Neural cell (in vitro differentiated cells): ENCODE measurements around the gene KDM4B. TPM values are rescaled to one million over a fixed set of nuclear protein-coding genes. Genes with fewer than 3 reads are reported as not detected.
"Not testable (repeated sequence)": the region's sequence is repeated elsewhere in the genome, so short reads cannot be mapped to it uniquely, and the experiment has no call there.

Experiments
- H2AFZ ChIP-seq: fragments of 200-600, 300-800 bp; sonication (generic), shearing (Covaris generic); 2 replicates; pipeline ENCODE4 v1.6.0; 2014; ENCODE audit warnings: low read depth, mild to moderate bottlenecking, antibody characterized with exemption, low read length, moderate library complexity
- H3F3A ChIP-seq: fragments of 200-600 bp; shearing (Covaris generic); 2 replicates; pipeline ENCODE4 v1.6.1; 2016; ENCODE audit warnings: mild to moderate bottlenecking, moderate library complexity, mixed read lengths, antibody characterized with exemption, low read length; ENCODE audit not compliant: insufficient read depth, poor library complexity, severe bottlenecking
- H3K27ac ChIP-seq: fragments of 200-600, 300-800 bp; sonication (generic), shearing (Covaris generic); 2 replicates; pipeline ENCODE4 v1.5.1; 2014; ENCODE audit warnings: mild to moderate bottlenecking, low read length, moderate library complexity
- H3K27me3 ChIP-seq: fragments of 300-800, 200-600 bp; sonication (generic), shearing (Covaris generic); 2 replicates; pipeline ENCODE4 v1.6.0; 2014; ENCODE audit warnings: mild to moderate bottlenecking, low read depth, low read length, moderate library complexity; ENCODE audit not compliant: insufficient read depth
- H3K36me3 ChIP-seq: fragments of 300-800, 200-600 bp; sonication (generic), shearing (Covaris generic); 2 replicates; pipeline ENCODE4 v1.5.1; 2014; ENCODE audit warnings: mild to moderate bottlenecking, antibody characterized with exemption, low read length, moderate library complexity; ENCODE audit not compliant: insufficient read depth
- H3K4me2 ChIP-seq: fragments of 300-800, 200-600 bp; sonication (generic), shearing (Covaris generic); 2 replicates; pipeline ENCODE4 v1.6.0; 2014; ENCODE audit warnings: mild to moderate bottlenecking, low read length
- H3K4me3 ChIP-seq: fragments of 300-800, 200-600 bp; sonication (generic), shearing (Covaris generic); 2 replicates; pipeline ENCODE4 v1.5.1; 2014; ENCODE audit warnings: mild to moderate bottlenecking, low read length, moderate library complexity
- H3K79me2 ChIP-seq: fragments of 200-600 bp; shearing (Covaris generic); replicated peaks from 2 replicates; pipeline ENCODE4 v1.6.0; 2014; ENCODE audit warnings: mild to moderate bottlenecking, low read length, moderate library complexity; ENCODE audit not compliant: insufficient read depth
- H3K9ac ChIP-seq: fragments of 300-800, 200-600 bp; sonication (generic), shearing (Covaris generic); 2 replicates; pipeline ENCODE4 v1.6.1; 2016; ENCODE audit warnings: mild to moderate bottlenecking, low read length, mixed read lengths
- H3K9me2 ChIP-seq: fragments of 200-600 bp; shearing (Covaris generic); 2 replicates; pipeline ENCODE4 v1.6.1; 2016; ENCODE audit warnings: mild to moderate bottlenecking, low read length, mixed read lengths; ENCODE audit not compliant: insufficient read depth
- H3K9me3 ChIP-seq: fragments of 200-600, 300-800 bp; sonication (generic), shearing (Covaris generic); 2 replicates; pipeline ENCODE4 v1.6.1; 2016; ENCODE audit warnings: mild to moderate bottlenecking, mixed run types, low read length, moderate library complexity, mixed read lengths
- H4K20me1 ChIP-seq: fragments of 200-600 bp; shearing (Covaris generic); 2 replicates; pipeline ENCODE4 v1.6.1; 2016; ENCODE audit warnings: mild to moderate bottlenecking, mixed run types; ENCODE audit not compliant: insufficient read depth
- EP300 ChIP-seq: fragments of 450-650 bp; conservative IDR thresholded peaks from 2 replicates; pipeline ENCODE4 v1.6.1; 2014; ENCODE audit warnings: antibody characterized with exemption, mild to moderate bottlenecking, moderate library complexity; ENCODE audit not compliant: poor library complexity, severe bottlenecking
- EZH2 ChIP-seq: fragments of 200-600, 300-800 bp; shearing (Covaris generic), sonication (generic); IDR thresholded peaks from 2 replicates; pipeline ENCODE4 v1.6.1; 2014; ENCODE audit warnings: antibody characterized with exemption, low read length, borderline replicate concordance, mild to moderate bottlenecking; ENCODE audit not compliant: insufficient read depth, poor library complexity, severe bottlenecking
- MXI1 ChIP-seq: fragments of 450-650 bp; conservative IDR thresholded peaks from 2 replicates; pipeline ENCODE4 v1.6.1; 2014; ENCODE audit warnings: antibody characterized with exemption, mild to moderate bottlenecking; ENCODE audit not compliant: poor library complexity, severe bottlenecking
- POLR2AphosphoS5 ChIP-seq: IDR thresholded peaks from 2 replicates; pipeline ENCODE4 v1.6.1; 2012
- RAD21 ChIP-seq: fragments of 450-650 bp; conservative IDR thresholded peaks from 2 replicates; pipeline ENCODE4 v1.6.1; 2014; ENCODE audit warnings: antibody characterized with exemption, mild to moderate bottlenecking, moderate library complexity
- SMC3 ChIP-seq: fragments of 450-650 bp; conservative IDR thresholded peaks from 2 replicates; pipeline ENCODE4 v1.6.1; 2014; ENCODE audit warnings: antibody characterized with exemption, mild to moderate bottlenecking, moderate library complexity; ENCODE audit not compliant: poor library complexity
- TAF1 ChIP-seq: IDR thresholded peaks from 2 replicates; pipeline ENCODE4 v1.6.1; 2012; ENCODE audit warnings: low read depth
- polyA plus RNA-seq: library from polyadenylated mRNA; depleted of rRNA; stranded (reverse); fragments of >200 nt; gene quantifications from 2 replicates; pipeline ENCODE4 v1.2.3, GENCODE V29; 2014
- TF ChIP-seq, protein P1 (sequence below): fragments of 450-650 bp; IDR thresholded peaks from 2 replicates; pipeline ENCODE4 v1.5.1; 2014; ENCODE audit warnings: antibody characterized with exemption, mild to moderate bottlenecking, moderate library complexity; ENCODE audit not compliant: poor library complexity, severe bottlenecking
- TF ChIP-seq, protein P2 (sequence below): IDR thresholded peaks from 2 replicates; pipeline ENCODE4 v1.6.1; 2012; ENCODE audit warnings: borderline replicate concordance

The KDM4B gene
- polyA plus RNA-seq, 1 donor from 2014 or later: 19.1 TPM

DNA sequence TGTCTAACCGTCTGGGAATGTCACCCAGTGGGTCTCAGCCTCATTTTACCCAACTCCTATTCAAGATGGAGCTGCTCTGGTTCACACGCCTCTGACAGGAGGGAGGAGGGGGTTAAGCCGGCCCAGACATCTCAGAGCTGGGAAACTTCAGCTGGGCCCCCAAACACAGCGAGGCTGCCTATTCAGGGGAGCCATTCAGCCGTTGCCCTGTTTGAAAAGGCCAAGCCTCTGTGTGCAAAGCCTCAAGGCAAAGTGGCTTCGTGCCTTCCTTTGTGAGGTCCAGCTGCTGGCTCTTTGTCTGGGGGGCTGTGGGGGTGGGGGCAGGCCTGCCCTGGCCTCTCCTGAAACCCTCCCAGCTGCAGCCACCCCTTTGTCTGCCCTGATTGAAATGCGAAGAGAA lies 224.3 kb downstream of the KDM4B start:
- H3K79me2 ChIP-seq: no peaks in the 10 kb centered on the region
- H3K36me3 ChIP-seq: no peaks in the 10 kb centered on the region
- no peaks in the 10 kb centered on the region for H4K20me1 ChIP-seq
- H3K4me2 ChIP-seq: no peak overlapping the region
- no peak overlapping the region for H3K27ac ChIP-seq
- no peaks in the 10 kb centered on the region for H3K9me2 ChIP-seq
- H3K9ac ChIP-seq: peak overlapping the region; percentile 12
- no peak overlapping the region for H3K4me3 ChIP-seq
- no peaks in the 10 kb centered on the region for H3F3A ChIP-seq
- TF ChIP-seq POLR2AphosphoS5: no peak
- TF ChIP-seq, protein P1, sequence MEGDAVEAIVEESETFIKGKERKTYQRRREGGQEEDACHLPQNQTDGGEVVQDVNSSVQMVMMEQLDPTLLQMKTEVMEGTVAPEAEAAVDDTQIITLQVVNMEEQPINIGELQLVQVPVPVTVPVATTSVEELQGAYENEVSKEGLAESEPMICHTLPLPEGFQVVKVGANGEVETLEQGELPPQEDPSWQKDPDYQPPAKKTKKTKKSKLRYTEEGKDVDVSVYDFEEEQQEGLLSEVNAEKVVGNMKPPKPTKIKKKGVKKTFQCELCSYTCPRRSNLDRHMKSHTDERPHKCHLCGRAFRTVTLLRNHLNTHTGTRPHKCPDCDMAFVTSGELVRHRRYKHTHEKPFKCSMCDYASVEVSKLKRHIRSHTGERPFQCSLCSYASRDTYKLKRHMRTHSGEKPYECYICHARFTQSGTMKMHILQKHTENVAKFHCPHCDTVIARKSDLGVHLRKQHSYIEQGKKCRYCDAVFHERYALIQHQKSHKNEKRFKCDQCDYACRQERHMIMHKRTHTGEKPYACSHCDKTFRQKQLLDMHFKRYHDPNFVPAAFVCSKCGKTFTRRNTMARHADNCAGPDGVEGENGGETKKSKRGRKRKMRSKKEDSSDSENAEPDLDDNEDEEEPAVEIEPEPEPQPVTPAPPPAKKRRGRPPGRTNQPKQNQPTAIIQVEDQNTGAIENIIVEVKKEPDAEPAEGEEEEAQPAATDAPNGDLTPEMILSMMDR: no peak
- TF ChIP-seq, protein P2, sequence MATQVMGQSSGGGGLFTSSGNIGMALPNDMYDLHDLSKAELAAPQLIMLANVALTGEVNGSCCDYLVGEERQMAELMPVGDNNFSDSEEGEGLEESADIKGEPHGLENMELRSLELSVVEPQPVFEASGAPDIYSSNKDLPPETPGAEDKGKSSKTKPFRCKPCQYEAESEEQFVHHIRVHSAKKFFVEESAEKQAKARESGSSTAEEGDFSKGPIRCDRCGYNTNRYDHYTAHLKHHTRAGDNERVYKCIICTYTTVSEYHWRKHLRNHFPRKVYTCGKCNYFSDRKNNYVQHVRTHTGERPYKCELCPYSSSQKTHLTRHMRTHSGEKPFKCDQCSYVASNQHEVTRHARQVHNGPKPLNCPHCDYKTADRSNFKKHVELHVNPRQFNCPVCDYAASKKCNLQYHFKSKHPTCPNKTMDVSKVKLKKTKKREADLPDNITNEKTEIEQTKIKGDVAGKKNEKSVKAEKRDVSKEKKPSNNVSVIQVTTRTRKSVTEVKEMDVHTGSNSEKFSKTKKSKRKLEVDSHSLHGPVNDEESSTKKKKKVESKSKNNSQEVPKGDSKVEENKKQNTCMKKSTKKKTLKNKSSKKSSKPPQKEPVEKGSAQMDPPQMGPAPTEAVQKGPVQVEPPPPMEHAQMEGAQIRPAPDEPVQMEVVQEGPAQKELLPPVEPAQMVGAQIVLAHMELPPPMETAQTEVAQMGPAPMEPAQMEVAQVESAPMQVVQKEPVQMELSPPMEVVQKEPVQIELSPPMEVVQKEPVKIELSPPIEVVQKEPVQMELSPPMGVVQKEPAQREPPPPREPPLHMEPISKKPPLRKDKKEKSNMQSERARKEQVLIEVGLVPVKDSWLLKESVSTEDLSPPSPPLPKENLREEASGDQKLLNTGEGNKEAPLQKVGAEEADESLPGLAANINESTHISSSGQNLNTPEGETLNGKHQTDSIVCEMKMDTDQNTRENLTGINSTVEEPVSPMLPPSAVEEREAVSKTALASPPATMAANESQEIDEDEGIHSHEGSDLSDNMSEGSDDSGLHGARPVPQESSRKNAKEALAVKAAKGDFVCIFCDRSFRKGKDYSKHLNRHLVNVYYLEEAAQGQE: no peak
- TF ChIP-seq SMC3: no peak
- TF ChIP-seq EP300: no peak
- TF ChIP-seq TAF1: no peak
- TF ChIP-seq RAD21: no peak
- no peaks in the 10 kb centered on the region for H3K9me3 ChIP-seq
- no peak overlapping the region for H2AFZ ChIP-seq
- H3K27me3 ChIP-seq: no peaks in the 10 kb centered on the region

DNA sequence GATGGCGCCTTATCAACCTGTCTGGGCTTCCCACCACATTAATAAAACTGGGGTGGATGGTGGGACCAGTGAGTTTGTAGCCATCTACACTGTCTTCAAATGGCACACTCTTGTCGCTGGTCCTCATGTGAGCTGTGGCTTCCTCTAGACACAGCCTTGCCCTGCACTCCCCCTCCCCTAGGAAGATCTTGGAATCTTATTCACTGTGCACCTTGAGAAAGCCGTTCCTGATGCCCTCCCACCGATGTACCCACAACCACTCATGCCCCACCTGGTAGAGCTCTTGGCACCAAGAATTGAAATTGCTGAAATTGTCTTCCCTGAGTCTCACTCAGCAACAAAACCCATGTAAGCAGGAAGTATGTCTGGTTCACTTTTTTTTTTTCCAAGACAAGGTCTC lies 225.7 kb downstream of the KDM4B start:
- Histone ChIP-seq H3K9me3 (no peaks in the 10 kb centered on the region), H3K27me3 (no peaks in the 10 kb centered on the region), H3F3A (no peaks in the 10 kb centered on the region), H3K27ac (no peak overlapping the region), H3K36me3 (no peaks in the 10 kb centered on the region), H4K20me1 (no peaks in the 10 kb centered on the region), H3K4me3 (no peak overlapping the region), H3K4me2 (no peak overlapping the region), H3K79me2 (no peaks in the 10 kb centered on the region), H3K9ac (no peak overlapping the region), H2AFZ (no peak overlapping the region), H3K9me2 (no peaks in the 10 kb centered on the region)
- TF ChIP-seq RAD21 (no peak), EP300 (no peak), MXI1 (no peak), TAF1 (no peak), POLR2AphosphoS5 (no peak), EZH2 (no peak), SMC3 (no peak)
- TF ChIP-seq, protein P2: no peak
- TF ChIP-seq, protein P1: no peak

DNA sequence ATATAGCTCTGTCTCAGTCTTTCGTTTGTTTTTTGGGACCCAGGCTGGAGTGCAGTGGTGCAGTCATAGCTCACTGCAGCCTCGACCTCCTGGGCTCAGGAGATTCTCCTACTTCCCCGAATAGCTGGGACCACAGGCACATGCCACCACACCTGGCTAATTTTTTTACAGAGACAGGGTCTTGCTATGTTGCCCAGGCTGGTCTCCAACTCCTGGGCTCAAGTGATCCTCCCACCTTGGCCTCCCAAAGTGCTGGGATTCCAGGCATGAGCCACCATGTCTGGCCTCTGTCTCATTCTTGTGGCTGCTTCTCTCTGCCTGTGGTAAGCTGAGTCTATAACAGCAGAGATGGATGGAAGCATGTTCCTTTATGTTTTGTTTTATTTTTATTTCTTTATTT lies 226.7 kb downstream of the KDM4B start:
- H3K4me3 ChIP-seq, H3F3A ChIP-seq, H3K9ac ChIP-seq: not testable (repeated sequence)

More for the DNA sequence above, 226.7 kb downstream of the KDM4B start:
- not testable (repeated sequence) for H3K9me2 ChIP-seq, H3K9me3 ChIP-seq, H3K36me3 ChIP-seq, H3K27ac ChIP-seq, H2AFZ ChIP-seq, H3K4me2 ChIP-seq, H3K79me2 ChIP-seq, H4K20me1 ChIP-seq, H3K27me3 ChIP-seq
